Endometrial microvascular endothelial cells (primary cell): ENCODE measurements around the gene RALGPS2. TPM values are rescaled to one million over a fixed set of nuclear protein-coding genes. Genes with fewer than 3 reads are reported as not detected.

Source experiments
- in situ Hi-C: cut with HindIII; loops from 2 replicates; pipeline ENCODE4 v1.10.0; 2017; ENCODE audit warnings: low sequenced_read_pairs, low pct_unique_long_range_greater_than_20kb; ENCODE audit errors: inconsistent ontology term
- total RNA-seq: library from RNA; depleted of rRNA; stranded (reverse); fragments of >200 nt; gene quantifications from one replicate; pipeline ENCODE4 v1.2.3, GENCODE V29; 2015; ENCODE audit errors: inconsistent ontology term

Gene RALGPS2
- total RNA-seq, 1 donor from 2014 or later, result 19.5 TPM

DNA sequence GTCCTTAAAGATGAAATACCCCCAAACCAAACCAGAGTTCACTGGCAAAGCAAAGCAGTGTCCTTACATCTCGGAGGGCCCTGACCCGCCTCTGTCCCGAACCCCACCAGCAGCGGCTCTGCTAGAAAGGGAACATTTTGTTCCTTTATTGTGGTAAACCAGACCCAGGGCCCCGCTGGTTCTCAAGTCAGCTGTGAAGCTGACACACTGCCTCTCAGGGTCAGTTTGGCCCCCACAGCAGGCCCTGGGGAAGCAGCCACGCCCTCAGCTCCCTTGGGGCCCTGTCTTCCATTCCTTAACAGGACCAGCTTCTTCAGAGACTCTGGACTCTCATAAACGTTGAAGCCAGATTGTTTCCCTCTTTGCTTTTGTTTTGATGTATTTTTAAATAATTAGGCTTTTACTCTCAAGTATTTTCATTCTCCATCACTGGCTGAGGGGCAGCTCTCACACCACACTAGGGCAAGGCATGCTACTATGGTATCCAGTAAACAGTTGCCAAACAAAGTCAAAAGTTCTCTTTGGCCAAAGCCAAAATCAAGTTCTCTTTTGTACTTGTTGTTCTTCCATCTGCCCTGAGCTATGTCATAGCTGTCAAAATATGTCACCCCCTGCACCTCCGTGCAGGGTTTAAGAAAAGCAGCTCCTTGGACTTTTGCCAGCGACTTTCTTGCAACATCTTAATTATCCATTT is 207.0 kb downstream of the RALGPS2 start:
- in situ Hi-C loops, result no loop called here

DNA sequence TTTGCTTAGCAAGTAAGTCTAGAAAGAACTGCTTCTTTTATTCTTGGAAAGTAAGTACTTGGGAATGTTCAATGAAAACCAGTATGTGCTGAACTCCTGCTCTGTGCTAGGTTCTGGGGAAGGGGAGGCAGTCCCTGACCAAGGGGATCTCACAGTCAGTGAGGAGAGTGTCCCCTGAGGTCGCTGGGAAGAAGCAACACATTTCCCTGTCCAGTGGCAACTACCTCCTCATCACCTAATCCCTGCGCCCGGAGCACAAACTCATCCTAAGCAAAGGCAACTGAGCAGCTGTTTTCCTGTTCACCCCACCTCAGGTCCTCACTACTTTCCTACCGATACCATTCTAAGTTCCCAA is 207.5 kb downstream of the RALGPS2 start:
- in situ Hi-C loops, result no loop called here

DNA sequence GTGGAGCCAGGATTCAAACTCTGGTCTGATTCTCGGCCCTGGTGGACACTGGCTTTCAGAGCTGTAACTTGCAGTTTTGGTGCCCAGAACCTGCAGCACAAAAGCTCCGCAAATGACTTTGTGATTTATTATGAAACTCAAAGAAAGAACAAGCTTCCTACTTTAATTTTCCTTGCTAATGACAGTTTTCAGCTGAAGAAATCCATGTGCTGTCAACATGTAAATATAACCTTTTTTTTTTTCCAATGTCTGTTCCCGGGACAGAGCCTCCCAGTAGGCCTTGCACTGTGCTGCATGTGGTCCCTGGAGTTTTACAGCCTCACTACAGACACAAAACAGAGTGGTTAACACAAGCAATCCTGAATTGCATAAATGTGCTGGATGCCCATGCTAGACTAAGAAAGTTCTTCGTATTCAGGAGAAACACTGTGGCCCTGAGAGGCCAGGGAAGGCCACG is 208.1 kb downstream of the RALGPS2 start:
- in situ Hi-C loops, result no loop called here

DNA sequence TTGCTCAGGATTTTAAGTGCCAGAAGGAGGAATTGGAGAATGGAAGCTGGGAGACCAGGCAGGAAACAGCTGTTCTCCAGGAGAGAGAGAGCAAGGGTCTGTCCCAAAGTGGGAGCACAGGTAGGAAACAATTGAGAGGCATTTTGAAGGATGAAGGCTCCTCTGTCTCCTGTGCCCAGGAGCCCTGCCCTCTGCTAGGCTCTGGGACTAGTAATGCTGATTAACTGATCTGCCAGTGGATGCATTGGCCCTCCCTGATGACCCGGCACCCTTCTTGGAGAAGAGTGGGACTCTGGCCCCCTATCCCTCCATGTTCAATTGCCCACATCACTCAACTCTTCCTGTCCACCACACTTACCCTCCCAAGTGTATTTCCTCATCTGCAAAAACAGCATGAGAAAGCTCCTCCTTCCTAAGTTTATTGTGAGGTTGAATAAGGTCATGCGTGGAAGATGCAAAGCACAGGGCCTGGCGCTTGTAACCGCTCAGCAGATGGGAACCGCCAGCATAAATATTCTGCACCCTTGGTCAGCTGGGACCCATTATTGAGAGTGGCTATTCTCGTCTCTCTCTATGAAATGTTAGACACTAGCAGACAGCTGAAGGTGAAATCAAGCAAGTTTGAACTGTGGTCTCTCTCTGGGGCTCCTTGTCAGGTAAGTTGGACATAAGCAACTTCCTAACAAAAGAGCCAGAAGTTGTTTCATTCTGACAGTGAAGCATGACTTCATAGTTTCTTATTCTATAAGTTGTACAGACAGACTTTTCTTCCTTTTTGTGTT is 208.9 kb downstream of the RALGPS2 start:
- in situ Hi-C loops, result no loop called here

DNA sequence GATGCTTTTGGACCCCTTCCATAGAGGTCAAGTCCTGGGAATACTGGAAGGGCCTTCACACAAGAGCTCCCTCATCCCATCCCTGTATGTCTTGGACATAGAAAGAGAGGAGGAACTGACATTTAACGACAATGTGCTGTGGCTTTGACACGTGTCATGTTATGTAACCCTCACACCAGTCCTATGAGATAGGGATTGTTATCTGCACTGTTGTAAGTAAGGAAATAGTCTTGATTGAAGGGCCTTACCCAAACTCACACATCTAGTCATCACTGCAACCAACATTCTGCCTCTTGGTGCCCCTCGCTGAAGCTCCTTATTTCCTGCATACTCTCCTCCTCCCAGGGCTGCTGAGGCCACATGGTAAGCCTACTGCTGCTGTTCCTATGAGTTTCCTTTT is 209.5 kb downstream of the RALGPS2 start:
- in situ Hi-C loops, result no loop called here

DNA sequence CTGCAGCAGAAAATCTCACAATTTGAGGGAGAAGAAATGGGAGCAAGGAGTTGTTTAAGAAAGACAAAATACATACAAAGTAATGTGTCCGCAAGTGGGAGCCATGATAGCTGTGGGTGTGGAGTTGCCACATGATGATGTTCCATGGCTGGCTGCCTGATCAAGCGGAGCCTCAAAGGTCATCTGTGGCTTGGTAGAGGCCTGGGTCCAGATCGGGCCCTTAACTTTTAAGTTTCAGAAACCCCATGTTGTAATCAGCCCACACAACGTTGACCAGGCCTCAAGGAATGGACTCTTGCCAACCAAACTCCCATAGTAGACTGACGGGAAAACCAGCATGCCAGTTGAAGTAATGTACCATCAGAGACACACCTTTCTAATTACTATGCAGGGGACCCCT is 210.6 kb downstream of the RALGPS2 start:
- in situ Hi-C loops, result no loop called here

DNA sequence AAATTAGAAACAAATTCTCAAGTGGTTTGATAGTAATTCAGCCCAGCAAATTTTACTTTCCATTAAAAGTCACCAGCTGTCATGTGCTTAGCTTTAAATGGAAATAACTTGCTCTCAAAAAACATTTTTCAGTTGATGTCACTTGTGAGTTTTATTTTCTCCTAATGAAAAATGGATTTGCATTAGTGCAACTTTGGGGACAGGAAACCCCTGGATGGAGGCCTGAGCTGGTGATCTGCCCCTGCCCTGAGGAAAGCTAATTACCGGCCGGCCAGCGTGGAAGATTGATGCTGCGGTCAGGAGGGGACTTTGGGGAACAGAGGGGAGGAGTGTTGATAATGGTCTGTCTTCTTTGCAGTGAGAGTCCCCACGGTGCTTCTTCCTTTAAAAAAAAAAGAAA is 212.7 kb downstream of the RALGPS2 start:
- in situ Hi-C loops, result no loop called here

DNA sequence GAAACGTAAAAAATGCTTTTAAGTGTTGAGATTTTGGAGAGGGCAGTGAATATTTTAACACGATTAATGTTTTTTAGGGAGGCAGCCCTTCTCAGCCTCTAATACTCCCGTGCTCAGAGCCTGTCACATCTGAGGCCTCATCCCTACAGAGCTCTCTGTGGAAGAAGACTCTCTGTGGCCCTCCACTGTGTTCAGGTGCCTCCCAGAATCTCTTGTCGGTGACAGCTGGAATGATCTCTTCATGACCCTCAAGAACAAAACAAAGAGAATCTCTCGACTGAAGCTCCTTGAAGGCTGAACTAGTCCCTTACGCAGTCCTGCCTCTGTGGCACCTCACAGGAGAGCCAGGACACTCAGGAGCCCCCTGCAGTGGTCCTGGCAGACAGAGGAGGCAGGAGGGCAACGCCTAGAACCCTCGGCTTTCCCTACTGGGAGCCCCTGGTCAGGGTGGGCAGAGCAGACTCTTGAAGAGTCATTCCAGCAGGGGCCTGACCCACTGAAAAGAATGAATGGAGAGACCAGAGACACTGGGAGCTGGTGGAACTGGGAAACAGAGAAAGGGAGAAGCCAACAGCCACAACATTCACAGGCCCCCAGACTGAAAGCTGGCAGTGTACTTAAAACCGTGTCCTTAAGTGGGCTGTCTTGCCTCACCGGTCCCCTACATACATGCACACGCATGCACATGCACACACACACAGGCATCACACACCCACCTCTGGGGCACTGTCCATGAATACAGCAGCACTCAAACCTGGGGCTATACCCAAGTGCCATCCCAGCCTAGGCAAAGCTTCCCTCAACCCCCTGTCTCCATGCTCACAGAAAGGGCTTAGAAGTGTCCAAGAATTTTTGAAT is 213.3 kb downstream of the RALGPS2 start:
- in situ Hi-C loops, result no loop called here

DNA sequence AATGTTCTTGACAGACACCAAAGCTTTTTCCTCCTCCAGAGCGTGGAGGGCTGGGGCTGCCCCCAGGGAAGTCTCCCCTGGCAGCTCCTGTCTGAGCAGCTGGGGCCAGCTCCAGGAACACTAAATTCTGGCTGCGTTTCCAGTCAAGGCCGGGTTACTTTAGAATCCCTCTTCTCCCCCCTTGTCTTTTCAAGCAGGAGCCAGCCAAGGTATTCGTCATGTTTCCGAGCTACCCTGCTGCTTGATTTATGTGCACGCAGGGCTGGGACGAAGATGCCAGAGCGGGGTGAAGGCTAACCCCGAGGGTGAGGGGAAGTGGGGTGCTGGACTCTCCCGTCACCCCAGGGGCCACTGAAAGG is 213.9 kb downstream of the RALGPS2 start:
- in situ Hi-C loops, result no loop called here

DNA sequence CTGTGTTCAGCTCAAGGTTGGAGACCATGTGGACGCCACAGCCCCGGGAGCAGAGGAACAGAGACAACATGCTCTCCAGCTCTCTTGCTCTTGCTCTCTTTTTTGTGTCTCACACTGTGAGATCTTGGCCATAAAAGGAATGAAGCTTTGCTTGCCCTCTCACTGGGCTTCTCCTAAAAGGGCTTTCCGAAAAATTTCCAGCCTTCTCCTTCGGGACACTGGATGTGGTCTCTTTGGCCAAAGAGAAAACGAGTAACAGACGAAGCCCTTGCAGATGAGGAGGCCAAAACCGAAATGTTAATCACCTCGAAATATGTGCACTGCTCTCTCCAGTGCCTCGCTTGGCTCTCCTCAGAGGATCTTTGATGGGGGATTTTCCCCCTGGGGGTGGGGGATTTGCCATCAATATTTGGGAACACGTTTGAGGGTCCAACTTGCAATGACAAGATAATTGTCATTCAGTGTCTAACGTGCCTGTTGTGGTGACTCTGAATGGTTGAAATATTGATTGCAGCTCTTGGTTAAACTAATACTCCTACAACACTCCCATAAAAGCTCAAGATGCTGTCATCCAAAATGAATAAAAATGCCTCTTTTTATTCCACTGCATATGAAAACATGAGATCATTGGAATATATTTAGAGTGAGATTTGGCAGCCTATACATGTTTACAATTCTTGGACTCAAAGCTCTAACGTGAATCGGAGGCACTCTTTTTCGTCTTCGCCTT is 214.5 kb downstream of the RALGPS2 start:
- in situ Hi-C loops, result no loop called here

DNA sequence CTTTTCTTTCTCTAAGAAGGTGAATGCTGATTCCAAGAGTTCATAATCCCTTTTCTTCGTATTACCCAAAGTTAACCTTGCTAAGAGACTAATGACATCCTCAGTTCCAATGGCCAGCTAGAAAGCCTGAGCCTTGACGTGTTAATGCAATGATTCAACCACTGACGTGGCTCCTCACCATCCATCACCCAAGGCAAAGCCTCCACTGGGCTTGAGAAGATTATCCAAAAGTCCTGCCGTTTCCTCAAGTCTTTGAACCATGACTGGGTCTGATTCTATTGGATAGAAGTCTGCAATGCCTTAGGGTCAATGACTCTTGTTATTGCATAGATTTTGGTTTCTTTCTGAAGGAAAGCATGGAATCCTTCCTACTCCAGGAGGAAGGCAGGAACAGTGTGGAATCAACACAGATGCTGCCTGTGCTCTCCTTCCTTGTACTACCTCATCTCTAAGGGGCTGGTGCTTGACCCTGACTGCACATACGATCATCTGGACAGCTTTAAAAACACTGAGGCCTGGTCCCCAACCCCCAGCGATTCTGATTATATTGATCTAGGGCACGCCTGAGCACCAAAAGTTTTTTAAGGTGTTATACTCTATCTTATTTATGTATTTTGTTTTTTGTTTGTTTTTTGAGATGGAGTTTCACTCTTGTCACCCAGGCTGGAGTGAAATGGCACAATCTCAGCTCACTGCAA is 215.2 kb downstream of the RALGPS2 start:
- in situ Hi-C loops, result no loop called here

DNA sequence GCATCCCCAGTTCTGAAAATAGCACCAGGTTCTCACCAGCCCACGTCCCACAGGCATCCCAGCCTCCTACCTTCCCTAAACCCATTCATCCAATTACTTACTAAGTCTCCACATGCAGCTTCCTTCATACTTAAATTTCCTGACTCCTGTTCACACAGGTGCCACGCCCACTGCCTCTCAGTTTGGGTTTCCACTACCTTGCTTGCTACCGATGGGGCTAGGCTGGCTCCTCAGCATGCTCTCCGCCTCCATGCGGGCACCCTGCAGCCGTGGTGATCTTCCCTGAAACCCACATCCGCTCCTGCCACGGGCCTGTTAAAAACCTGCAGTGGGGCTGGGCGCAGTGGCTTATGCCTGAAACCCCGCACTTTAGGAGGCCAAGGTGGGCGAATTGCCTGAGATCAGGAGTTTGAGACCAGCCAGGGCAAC is 216.2 kb downstream of the RALGPS2 start:
- in situ Hi-C loops, result no loop called here

DNA sequence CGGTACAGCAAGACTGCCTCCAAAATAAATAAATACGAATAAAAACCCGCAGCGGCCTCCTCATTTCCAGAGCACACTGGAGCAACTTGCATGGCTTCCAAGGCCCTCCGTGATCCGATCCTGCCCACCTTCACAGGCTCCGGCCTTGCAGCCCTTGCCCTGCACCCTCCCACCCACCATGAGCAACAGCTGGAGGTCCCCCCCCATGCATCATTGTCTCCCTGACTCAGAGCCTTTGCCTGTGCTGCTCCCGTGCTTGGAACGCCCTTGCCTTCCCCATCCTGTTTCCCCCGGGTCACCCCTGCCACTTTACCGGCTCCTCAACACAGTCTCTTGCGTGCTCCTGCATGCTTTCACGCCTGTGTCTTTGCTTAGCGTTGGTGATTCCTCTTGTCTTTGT is 216.8 kb downstream of the RALGPS2 start:
- in situ Hi-C loops, result no loop called here

DNA sequence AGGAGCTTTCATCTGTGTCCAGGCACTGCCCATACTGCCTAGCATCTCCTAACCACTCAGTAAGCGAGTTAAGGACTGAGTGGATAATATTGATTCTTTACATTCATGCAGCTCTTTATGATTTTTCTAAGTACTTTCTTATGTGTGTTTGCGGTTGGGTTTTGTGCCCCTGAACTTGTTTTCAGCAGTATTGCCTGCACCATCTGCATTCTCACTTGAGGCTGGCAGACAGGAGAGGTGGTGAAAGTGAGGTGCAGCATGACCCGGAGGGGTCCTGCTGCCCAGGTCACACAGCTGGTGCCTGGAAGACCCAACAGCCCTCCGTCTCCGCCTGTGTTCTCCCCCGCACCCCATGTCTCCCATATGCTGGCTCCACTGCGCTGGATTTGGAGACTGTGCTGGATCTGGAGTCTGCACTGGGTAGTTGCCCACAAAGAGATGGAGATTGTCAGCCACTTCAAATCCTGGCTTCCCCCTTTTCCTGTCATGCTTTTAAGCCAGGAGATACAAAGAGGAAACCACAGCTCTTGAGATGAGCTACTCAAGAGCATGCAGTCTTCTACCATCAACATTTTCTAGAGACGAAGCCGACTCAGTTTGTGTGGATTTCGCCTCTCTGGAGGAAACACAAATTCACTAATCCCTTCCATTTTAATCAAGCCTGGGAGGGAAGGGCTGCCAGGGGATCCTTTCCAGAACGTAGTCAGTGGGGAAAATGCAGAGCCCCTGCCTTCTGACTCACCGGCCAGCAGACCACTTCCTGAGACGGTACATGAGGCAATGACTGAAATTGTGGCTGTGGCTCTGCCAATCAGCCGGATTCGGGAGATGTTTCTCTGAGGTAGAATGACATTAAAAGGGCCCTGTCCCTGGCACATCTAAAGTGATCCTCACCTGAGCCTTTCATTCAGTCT is 217.5 kb downstream of the RALGPS2 start:
- in situ Hi-C loops, result no loop called here

DNA sequence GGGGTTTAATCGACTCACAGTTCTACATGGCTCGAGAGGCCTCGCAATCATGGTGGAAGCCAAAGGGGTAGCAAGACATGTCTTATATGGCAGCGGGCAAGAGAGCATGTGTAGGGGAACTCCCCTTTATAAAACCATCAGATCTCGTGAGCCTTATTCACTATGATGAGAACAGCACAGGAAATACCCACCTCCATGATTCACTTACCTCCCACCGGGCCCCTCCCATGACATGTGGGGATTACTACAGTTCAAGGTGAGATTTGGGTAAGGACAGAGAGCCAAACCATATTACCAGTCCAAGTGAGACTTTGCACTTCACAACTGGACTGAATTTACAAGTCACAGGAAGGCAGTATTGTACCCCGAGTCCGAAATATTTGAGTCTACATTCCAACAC is 219.7 kb downstream of the RALGPS2 start:
- in situ Hi-C loops, result no loop called here

DNA sequence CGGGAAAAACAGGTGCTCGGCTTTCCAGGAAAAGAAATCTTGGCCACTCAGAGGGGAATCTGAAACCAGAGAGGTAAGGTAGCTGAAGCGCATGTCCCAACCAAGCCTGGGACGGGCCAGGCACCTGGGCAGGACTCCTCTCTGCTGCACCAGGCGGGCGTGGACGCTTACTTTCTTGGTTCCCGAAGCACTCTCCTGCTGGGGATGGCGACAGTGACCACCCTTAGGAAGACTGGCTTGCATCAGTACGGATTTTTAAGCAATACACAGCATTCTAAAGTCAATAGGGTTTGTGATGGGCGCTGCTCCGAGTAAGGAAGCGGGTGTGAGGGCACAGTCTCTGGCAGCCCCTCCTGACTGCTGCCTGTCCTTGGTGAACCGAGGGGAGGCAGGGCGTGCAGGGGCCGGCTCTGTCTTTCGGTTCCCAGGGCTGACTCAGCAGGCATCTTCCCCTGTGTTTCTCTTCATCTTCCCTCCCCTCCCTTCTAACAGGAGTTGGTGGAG is 220.8 kb downstream of the RALGPS2 start:
- in situ Hi-C loops, result no loop called here

DNA sequence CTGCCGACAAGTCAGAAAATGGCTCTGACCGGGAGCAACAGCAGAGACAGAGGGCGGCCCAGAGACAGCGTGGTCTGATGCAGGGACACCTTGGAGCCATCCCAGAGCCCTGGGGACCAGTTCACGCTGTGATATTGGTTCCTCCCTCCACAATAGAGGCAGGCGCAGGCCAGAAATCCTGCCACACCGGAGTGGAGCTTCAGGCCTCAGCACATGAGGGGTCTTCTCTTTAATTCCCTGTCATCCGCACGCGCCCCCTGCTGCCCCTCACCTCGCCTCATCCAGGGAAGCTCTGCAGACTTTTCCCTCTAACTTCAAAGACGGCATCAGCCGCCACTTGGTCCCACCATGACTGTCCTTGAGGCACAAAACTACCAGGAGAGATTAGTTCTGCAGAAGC is 221.4 kb downstream of the RALGPS2 start:
- in situ Hi-C loops, result no loop called here
